D721Med (cell line): ENCODE results near the gene SORCS2.

ENCODE experiments used
- DNase-seq: peaks from one replicate; pipeline ENCODE4 v3.0.0; 2011; ENCODE audit warnings: low spot score; ENCODE audit not compliant: insufficient read length
- FAIRE-seq: peaks from 2 replicates; lab custom pipeline; 2011; peaks lifted over from hg19 to GRCh38; lab: Jason Lieb, UNC
- CTCF ChIP-seq: IDR thresholded peaks from 2 replicates; pipeline ENCODE4 v1.5.1; 2012; ENCODE audit warnings: mild to moderate bottlenecking, control low read depth; ENCODE audit not compliant: insufficient read depth; ENCODE audit errors: missing control alignments

SORCS2 gene

GRCh38 chr4:7286798-7287197 lies 94.5 kb downstream of the SORCS2 start:
- DNase-seq (no peak), FAIRE-seq (no peak)
- no peak for TF ChIP-seq CTCF

- FAIRE-seq (no peak), DNase-seq (no peak)
- no peak for TF ChIP-seq CTCF
These were observed 95.1 kb downstream of the SORCS2 start for GRCh38 chr4:7287274-7287917.

GRCh38 chr4:7287918-7288280 lies 95.6 kb downstream of the SORCS2 start:
- FAIRE-seq = no peak
- no peak for DNase-seq
- no peak for TF ChIP-seq CTCF

GRCh38 chr4:7288751-7289523 lies 96.6 kb downstream of the SORCS2 start:
- no peak for TF ChIP-seq CTCF
- FAIRE-seq (no peak), DNase-seq (no peak)

GRCh38 chr4:7289589-7289988 lies 97.3 kb downstream of the SORCS2 start:
- DNase-seq (no peak), FAIRE-seq (no peak)
- no peak for TF ChIP-seq CTCF

- no peak for FAIRE-seq
- DNase-seq = no peak
These were observed 99.2 kb downstream of the SORCS2 start for GRCh38 chr4:7291372-7292114.

More at GRCh38 chr4:7291372-7292114, 99.2 kb downstream of the SORCS2 start:
- TF ChIP-seq CTCF = no peak
